NCI-H2029 (cell line): Measurements from ENCODE around the gene SPACA7.

Source experiments
- DNase-seq: peaks from one replicate; lab custom pipeline; 2025; lab: John Stamatoyannopoulos, UW

Gene SPACA7

GRCh38 chr13:112466132-112467058 lies 90.2 kb downstream of the SPACA7 start:
- DNase-seq, result no peak

DNA sequence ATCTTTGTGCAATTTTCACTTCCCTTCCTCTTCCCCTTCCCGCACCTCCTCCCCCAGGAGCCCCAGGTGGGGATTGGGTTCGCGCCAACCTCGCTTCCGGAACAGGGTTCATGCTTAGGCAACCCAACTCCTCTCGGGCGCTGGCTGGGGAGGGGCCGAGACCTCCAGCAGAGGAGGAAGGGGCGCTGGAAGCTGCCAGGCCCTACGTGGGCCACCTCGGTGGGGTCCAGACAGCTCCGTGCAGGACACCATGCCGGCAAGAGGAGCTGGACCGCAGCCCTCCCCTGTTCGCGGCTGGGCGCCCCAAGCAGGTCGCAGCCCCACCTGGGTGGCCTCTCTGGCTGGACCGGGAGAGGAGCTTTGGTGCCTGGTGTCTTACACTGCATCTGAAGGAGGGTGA lies 91.1 kb downstream of the SPACA7 start:
- no peak for DNase-seq

DNA sequence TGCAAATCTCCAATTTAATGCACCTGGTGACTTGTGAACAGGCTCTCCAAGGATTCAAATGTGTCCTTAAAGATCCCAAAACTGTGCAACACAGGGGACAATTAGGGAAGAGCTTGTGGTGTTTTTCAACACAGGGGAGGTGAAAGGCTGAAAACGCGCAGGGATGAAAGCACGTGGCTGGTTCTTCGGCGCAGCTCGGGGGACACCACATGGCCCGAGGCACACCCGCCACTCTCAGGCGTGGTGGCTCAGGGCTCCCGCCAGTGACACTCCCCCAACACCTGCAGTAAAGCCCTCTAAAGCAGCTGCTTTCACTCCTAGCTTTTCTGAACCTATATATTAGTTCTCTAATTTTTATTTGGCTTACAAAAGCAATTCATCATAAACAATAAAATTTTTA lies 91.9 kb downstream of the SPACA7 start:
- no peak for DNase-seq

DNA sequence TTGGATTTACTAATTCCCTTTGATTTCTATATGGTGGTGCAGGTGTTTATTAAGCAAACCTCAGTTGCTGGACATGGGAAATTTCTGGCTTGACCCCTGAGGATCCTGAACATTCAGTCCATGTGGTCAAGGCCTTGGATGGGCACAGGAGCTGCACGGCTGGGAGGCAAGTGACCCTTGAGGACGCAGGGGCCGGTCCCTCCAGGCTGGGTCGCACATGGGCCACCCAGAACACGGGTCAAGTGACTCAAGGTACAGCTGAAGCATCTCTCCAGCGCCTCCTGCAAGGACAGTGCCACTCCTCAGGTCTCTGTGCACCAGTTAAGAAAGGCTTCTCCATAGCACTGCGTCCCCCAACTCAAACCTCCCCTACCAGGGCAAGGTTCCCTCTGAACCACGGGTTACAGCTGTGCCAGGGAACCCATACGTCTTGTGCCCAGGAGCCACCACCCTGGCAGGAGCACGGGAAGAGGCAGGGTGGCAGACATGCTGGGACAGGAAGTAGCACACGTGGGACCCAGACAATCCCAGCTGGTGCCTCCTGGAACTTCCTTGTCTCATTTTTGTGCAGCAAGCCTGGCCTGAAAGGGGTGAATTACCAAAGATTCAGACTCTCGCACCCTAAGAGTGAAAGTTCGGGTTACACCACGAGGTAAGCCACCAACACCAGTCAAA lies 93.1 kb downstream of the SPACA7 start:
- no peak for DNase-seq

DNA sequence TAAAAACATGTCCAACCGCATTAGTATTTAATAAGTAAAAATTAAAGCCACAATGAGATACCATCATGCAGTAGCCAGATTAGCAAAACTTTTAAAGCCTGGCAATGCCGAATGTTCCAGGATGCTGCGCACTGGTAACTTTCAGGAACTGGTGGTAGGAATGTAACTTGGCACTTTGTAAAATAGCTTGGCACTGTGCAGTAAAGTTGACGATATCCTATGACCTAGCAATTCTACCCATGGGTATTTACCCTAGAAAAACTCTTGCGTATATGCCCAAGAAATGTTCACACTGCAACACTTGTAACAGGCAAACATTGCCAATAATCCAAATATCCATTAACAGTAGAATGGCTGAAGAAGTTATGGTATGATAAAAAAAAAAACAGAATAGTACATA lies 97.7 kb downstream of the SPACA7 start:
- no peak for DNase-seq

DNA sequence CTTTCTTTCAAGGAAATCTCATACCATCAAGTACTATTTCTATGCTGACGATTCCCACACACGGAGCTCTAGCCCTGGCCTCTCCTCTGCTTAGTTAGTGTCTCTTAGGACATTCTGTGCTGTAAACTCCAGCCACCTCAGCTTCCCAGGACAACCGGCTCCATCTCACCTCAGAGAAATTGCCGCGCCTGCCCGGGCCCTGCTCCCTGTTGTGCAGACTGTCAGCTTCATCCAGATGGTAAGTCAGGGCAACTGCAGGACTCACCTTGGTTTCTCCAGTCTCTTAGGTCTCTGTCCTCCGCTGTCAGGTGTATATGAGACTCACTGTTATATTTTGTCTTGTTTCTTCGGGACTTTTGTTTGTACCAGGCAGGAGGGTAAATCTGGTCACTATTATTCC lies 98.7 kb downstream of the SPACA7 start:
- DNase-seq, result no peak

GRCh38 chr13:112475889-112476288 lies 99.7 kb downstream of the SPACA7 start:
- DNase-seq, result no peak

- DNase-seq, result no peak
Observed at GRCh38 chr13:112477070-112477619, 101.0 kb downstream of the SPACA7 start.

GRCh38 chr13:112479389-112479788 lies 103.2 kb downstream of the SPACA7 start:
- DNase-seq, result no peak

DNA sequence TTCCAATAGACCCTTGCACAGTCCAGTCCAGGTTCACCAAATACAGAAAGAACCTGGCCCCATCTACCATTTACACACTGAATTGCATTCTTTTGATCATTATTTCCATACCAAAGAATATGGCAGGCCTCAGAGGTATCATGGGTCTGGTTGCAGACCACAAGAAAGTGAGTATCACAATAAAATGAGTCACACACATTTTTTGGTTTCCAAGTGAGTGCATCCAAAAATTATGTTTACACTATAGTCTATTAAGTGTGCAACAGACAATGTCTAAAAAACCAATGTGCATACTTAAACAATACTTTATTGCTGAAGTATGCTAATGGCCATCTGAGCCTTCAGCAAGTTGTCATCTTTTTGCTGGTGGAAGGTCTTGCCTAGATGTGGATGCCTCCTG lies 105.3 kb downstream of the SPACA7 start:
- no peak for DNase-seq

- no peak for DNase-seq
Observed at GRCh38 chr13:112483299-112483698, 107.1 kb downstream of the SPACA7 start.
